ENCODE data around the gene ACSF3. TPM values are rescaled to one million over a fixed set of nuclear protein-coding genes. Genes with fewer than 3 reads are reported as not detected.
A peak's percentile ranks its signal among the peaks of the same experiment; 100 is the strongest.

Gene ACSF3
- total and polyA plus RNA-seq, 2 donors (not counting 1 experiment from before 2014, with no cell fraction given): 9.2 to 23.1 TPM

DNA sequence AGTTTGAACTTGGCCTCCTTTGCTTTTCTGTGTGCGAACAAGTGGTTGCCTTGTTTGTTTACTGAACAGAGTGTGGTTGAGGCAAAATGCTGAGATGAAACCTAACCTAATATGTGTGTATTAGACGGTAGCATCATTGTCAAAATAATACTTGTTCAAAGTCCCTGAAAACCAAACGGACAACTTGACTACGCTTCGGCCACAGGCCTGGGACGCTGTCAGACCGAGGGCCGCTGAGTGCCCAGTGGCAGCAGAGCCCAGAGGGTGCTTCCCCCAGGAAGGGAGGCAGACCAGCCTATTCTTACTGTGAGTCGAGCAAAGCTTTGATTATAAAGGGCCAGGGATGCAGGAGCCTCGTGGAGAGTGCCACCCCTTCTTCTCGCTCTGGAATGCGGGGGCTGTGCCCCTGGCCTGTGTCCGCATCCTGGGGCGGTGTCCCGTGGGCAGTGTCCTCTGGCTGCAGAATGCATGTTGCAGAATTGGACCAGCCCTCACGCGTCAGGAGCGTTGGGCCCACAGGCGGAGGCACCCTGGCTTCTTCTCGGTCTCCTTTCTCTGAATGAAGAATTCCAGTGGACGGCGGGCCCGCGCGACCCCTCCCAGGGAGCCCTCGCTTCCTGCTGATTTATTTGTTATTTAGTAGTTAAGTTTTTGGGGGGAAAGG is 5.2 kb downstream of the ACSF3 start:
- no peak overlapping the region for H2AFZ ChIP-seq (ENCODE audit: low read length)
- H4K20me1 ChIP-seq (ENCODE audit: control insufficient read depth, extremely low read depth, insufficient read depth, low read length): no peaks in the 10 kb centered on the region
- H3K4me1 ChIP-seq (ENCODE audit: control insufficient read depth, extremely low read depth, insufficient read depth, low read length): peaks cover 5% of the 10 kb centered on the region
- no peaks in the 10 kb centered on the region for H3K27me3 ChIP-seq (ENCODE audit: control insufficient read depth, insufficient read depth, low read length)
- no peak overlapping the region for H3K9ac ChIP-seq (ENCODE audit: insufficient read depth, low read length)
- H3K36me3 ChIP-seq (ENCODE audit: control insufficient read depth, insufficient read depth, low read length): peaks cover 19% of the 10 kb centered on the region
- no peak for DNase-seq (ENCODE audit: low read depth in 2 of 2)
- no peak overlapping the region for H3K4me3 ChIP-seq (replicated peaks in 1 of 4; ENCODE audit: control extremely low read depth in 1 of 4, insufficient read depth in 1 of 4, low read depth in 3 of 4, low read length in 4 of 4)
- TF ChIP-seq, protein P1, sequence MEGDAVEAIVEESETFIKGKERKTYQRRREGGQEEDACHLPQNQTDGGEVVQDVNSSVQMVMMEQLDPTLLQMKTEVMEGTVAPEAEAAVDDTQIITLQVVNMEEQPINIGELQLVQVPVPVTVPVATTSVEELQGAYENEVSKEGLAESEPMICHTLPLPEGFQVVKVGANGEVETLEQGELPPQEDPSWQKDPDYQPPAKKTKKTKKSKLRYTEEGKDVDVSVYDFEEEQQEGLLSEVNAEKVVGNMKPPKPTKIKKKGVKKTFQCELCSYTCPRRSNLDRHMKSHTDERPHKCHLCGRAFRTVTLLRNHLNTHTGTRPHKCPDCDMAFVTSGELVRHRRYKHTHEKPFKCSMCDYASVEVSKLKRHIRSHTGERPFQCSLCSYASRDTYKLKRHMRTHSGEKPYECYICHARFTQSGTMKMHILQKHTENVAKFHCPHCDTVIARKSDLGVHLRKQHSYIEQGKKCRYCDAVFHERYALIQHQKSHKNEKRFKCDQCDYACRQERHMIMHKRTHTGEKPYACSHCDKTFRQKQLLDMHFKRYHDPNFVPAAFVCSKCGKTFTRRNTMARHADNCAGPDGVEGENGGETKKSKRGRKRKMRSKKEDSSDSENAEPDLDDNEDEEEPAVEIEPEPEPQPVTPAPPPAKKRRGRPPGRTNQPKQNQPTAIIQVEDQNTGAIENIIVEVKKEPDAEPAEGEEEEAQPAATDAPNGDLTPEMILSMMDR (conservative IDR thresholded peaks at IDR 0.05 in 1 of 2, IDR thresholded peaks at IDR 0.05 in 1 of 2; ENCODE audit: low read depth in 1 of 2, low read length in 2 of 2): no peak
- peaks cover 32% of the 10 kb centered on the region for H3K79me2 ChIP-seq (ENCODE audit: control insufficient read depth, insufficient read depth, low read length)
- no peaks in the 10 kb centered on the region for H3K9me3 ChIP-seq (ENCODE audit: control insufficient read depth, insufficient read depth, low read depth, low read length)
- no peak overlapping the region for H3K27ac ChIP-seq (ENCODE audit: insufficient read depth, low read length)
- H3K4me2 ChIP-seq (ENCODE audit: extremely low read depth, insufficient read depth, low read length): no peak overlapping the region

DNA sequence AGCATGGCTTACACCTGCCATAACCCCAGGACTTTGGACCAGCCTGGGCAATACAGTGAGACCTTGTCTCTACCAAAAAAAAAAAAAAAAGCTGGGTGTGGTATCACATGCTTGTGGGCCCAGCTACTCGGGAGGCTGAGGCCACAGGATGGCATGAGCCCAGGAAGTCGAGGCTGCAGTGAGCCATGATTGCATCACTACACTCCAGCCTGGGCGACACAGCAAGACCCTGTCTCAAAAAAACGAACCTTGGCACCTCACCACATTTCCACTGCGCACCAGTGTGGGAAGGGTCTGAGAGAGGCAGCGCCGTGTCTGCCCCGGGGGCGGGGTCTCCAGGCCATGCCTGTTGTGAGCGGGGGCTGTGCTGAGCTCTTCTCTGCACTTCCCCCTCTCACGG is 6.3 kb downstream of the ACSF3 start:
- no peak overlapping the region for H3K4me2 ChIP-seq (ENCODE audit: extremely low read depth, insufficient read depth, low read length)
- H3K4me3 ChIP-seq (replicated peaks in 1 of 4; ENCODE audit: control extremely low read depth in 1 of 4, insufficient read depth in 1 of 4, low read depth in 3 of 4, low read length in 4 of 4): no peak overlapping the region
- no peak overlapping the region for H2AFZ ChIP-seq (ENCODE audit: low read length)
- H3K4me1 ChIP-seq (ENCODE audit: control insufficient read depth, extremely low read depth, insufficient read depth, low read length): peaks cover 2% of the 10 kb centered on the region
- TF ChIP-seq, protein P1 (conservative IDR thresholded peaks at IDR 0.05 in 1 of 2, IDR thresholded peaks at IDR 0.05 in 1 of 2; ENCODE audit: low read depth in 1 of 2, low read length in 2 of 2): no peak
- no peak for TF ChIP-seq EZH2 (IDR thresholded peaks at IDR 0.05; ENCODE audit: low read length, missing control alignments)
- DNase-seq (ENCODE audit: low read depth in 2 of 2): peak in 1 of 2 donors; percentile 35
- no peaks in the 10 kb centered on the region for H3K27me3 ChIP-seq (ENCODE audit: control insufficient read depth, insufficient read depth, low read length)
- H3K9me3 ChIP-seq (ENCODE audit: control insufficient read depth, insufficient read depth, low read depth, low read length): no peaks in the 10 kb centered on the region
- no peak overlapping the region for H3K27ac ChIP-seq (ENCODE audit: insufficient read depth, low read length)
- H4K20me1 ChIP-seq (ENCODE audit: control insufficient read depth, extremely low read depth, insufficient read depth, low read length): no peaks in the 10 kb centered on the region
- H3K79me2 ChIP-seq (ENCODE audit: control insufficient read depth, insufficient read depth, low read length): peaks cover 22% of the 10 kb centered on the region
- no peak overlapping the region for H3K9ac ChIP-seq (ENCODE audit: insufficient read depth, low read length)
- peaks cover 21% of the 10 kb centered on the region for H3K36me3 ChIP-seq (ENCODE audit: control insufficient read depth, insufficient read depth, low read length)

DNA sequence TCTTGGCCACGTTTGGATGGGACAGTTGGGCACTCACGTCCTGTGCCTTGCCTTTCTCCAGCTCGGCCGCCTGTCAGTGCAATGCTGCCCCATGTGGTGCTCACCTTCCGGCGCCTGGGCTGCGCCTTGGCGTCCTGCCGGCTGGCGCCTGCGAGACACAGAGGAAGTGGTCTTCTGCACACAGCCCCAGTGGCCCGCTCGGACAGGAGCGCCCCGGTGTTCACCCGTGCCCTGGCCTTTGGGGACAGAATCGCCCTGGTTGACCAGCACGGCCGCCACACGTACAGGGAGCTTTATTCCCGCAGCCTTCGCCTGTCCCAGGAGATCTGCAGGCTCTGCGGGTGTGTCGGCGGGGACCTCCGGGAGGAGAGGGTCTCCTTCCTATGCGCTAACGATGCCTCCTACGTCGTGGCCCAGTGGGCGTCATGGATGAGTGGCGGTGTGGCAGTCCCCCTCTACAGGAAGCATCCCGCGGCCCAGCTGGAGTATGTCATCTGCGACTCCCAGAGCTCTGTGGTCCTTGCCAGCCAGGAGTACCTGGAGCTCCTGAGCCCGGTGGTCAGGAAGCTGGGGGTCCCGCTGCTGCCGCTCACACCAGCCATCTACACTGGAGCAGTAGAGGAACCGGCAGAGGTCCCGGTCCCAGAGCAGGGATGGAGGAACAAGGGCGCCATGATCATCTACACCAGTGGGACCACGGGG is 7.1 kb downstream of the ACSF3 start:
- peaks cover 14% of the 10 kb centered on the region for H3K79me2 ChIP-seq (ENCODE audit: control insufficient read depth, insufficient read depth, low read length)
- H3K4me2 ChIP-seq (ENCODE audit: extremely low read depth, insufficient read depth, low read length): no peak overlapping the region
- TF ChIP-seq, protein P1 (conservative IDR thresholded peaks at IDR 0.05 in 1 of 2, IDR thresholded peaks at IDR 0.05 in 1 of 2; ENCODE audit: low read depth in 1 of 2, low read length in 2 of 2): no peak
- no peak for TF ChIP-seq EZH2 (IDR thresholded peaks at IDR 0.05; ENCODE audit: low read length, missing control alignments)
- no peaks in the 10 kb centered on the region for H3K27me3 ChIP-seq (ENCODE audit: control insufficient read depth, insufficient read depth, low read length)
- H3K9ac ChIP-seq (ENCODE audit: insufficient read depth, low read length): no peak overlapping the region
- no peaks in the 10 kb centered on the region for H3K9me3 ChIP-seq (ENCODE audit: control insufficient read depth, insufficient read depth, low read depth, low read length)
- no peaks in the 10 kb centered on the region for H3K4me1 ChIP-seq (ENCODE audit: control insufficient read depth, extremely low read depth, insufficient read depth, low read length)
- H2AFZ ChIP-seq (ENCODE audit: low read length): no peak overlapping the region
- H3K27ac ChIP-seq (ENCODE audit: insufficient read depth, low read length): no peak overlapping the region
- no peaks in the 10 kb centered on the region for H4K20me1 ChIP-seq (ENCODE audit: control insufficient read depth, extremely low read depth, insufficient read depth, low read length)
- no peak for DNase-seq (ENCODE audit: low read depth in 2 of 2)
- no peak overlapping the region for H3K4me3 ChIP-seq (replicated peaks in 1 of 4; ENCODE audit: control extremely low read depth in 1 of 4, insufficient read depth in 1 of 4, low read depth in 3 of 4, low read length in 4 of 4)
- H3K36me3 ChIP-seq (ENCODE audit: control insufficient read depth, insufficient read depth, low read length): peaks cover 21% of the 10 kb centered on the region

Data from fibroblast of lung (primary cell).